Stimulated activated CD8-positive, alpha-beta memory T cell treated with anti-CD3 and anti-CD28 coated beads, Interleukin-4, amount 100 ng/mL, for 24 hours (primary cell): ENCODE results near the gene AGMO.

ENCODE experiments used
- DNase-seq: peaks from one replicate; pipeline ENCODE4 v3.0.0-alpha.2; 2020; ENCODE audit warnings: low read depth

The AGMO gene

DNA sequence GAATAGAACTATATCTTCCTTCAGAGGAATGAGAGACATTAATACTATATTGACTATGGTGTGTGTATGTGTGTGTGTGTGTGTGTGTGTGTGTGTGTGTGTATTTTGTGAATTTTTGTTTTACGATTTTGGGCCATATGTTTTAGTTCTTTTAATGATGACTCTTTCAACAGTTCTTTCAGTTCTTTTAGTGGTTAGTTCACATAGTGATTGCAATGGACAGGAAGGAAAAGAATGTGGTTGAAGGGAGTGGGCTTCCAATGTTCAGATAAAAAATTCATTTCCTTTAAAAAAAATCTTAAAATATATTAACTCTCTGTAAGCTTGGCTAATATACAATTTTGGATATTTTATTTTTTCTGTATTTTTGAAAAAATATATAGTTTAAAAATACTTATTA, 343.6 kb downstream of the AGMO start:
- no peak for DNase-seq

DNA sequence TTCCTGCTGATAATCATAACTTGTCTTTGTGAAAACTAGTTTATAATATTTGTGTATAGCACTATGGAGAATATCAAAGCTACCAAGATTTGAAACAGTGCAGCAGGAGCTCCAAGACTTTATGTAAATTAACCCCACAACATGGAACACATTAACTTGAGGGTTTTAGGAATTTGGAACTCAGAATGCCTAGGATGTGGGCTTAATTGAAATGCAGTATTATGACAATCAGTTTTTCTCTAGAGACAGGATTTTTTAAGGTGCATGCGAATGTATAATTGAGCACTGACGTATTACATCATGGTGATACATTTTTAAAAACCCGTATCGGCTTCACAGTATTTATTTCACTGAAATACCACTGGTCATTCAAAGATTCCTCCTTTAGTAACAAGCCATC, 346.2 kb downstream of the AGMO start:
- no peak for DNase-seq

DNA sequence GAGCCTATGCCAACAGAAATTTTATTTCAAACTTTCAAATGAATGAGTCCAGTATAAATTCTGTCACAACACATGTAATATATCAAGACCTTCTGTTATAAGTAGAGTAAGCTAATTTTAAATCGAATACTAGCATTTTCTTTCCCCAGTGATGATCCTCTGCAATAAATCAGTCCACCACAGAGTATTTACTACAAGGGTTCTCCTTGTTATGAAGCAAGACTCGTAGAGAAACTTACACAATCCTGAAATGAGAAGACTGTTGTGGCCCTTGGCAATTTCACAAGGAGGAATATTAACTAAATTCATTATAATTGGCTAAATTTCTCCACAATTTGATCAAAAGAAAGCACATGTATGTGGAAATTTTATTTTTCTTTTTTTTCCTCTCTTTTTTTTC, 346.8 kb downstream of the AGMO start:
- DNase-seq: no peak

DNA sequence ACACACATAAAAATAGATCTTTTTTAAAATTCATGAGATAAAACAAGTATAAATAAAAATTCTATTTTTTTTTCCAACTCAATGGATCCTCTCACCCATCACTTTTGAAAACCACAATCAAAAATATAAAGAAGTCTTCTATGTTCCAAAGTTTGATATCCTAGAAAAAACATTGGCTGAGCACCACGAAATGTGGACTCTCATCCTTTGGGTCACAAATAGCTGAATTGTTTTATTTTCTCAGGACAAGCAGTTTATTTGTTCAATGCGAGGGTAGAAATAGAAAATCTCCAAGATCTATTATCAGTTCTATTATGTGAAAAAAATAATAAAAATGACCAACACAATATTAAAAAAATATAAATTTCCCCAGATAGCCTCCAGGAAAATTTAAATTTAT, 348.7 kb downstream of the AGMO start:
- DNase-seq: no peak

DNA sequence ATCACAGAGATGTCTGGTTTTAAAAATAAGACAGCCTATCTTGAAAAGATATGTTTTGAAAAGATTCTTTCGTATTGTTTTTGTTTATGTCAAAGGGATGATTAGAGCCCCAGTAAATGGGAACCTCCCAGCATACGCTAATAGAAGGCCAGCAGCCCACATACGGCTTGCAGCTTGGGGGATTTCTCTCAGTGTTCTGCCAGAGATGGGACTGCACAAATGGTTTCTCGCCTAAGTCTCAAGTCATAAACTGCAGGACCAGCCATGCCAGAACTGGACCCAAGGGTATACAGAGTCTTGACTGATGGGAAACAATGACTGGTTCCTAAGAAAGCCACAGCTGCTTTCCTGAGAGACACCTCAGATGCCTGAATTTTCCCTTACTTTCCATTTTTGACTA, 352.4 kb downstream of the AGMO start:
- DNase-seq: no peak

DNA sequence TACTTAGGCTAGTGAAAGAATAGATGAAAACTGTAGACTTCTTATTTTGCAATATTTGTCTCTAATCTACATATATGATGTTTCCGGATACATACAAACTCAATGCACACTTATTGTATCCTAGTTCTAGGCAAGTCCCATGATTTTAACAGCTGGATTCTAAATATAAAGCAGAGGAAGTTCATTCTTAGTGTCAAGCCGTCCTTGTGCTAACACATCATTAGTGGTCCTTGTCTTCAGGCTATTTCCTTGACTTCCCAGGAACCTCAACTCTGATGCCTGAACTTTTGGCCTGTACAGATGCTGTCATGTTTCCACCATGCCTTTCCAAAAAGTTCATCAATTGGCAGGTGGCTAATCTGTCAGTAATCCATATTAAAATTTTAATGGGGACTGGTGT, 357.4 kb downstream of the AGMO start:
- DNase-seq: no peak

DNA sequence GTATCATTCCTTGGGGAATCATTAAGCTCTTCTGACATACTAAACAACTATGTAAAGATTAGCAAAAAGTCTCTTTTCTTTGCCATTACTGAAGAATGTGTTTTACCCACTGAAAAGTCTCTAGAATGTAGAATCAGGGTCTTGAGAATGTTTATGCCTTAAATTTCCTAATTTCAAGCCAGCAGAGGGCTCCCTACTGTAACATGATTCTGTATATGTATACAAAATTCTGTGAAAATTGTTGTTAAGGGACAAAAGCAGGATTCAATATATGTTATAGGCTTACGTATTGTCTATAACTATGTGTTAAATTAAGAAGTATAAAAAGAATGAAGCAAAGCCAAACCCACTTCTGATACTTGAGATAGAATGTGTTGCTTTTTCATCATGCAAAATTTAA, 362.3 kb downstream of the AGMO start:
- DNase-seq: no peak

DNA sequence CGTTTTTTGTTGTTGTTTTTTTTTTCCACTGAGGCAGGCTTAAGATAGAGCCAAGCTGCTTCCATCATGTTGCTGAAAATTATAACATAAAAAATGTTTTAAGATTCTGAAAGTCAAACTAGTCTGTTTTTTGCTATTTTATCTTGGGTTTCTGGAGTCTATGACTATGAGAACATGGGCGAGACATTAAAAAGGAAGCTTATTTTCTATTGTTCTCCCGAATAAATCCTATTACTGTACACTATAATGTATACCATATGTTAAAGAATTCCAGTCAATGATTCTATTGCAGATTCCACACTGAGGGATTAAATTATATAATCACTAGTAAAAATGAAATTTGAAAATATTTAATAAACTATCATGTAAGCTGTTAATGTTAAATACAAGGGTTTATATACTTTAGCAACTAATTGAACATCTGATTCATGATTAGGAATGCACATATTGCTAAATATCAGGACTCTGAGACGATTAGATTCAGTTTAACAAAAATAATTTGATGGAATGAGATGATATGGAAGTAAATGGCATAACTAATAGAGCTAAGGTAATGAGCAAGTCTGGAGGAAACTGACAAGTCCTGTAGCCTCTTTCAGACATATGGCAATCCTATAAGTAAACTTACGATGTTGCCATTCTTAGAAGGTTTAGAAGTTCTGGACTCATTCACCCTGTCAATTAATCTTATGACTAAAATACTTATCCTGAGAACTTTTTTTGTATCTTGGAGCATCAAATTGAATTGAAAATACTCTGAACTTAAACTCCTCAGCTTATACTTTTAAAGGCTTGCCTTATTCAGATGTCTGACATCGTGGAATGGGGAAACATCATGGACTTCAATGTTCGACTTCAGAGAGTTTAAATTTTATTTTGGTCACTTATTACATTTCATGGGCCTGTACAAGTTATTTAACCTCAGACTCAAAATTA, 364.5 kb downstream of the AGMO start:
- no peak for DNase-seq

DNA sequence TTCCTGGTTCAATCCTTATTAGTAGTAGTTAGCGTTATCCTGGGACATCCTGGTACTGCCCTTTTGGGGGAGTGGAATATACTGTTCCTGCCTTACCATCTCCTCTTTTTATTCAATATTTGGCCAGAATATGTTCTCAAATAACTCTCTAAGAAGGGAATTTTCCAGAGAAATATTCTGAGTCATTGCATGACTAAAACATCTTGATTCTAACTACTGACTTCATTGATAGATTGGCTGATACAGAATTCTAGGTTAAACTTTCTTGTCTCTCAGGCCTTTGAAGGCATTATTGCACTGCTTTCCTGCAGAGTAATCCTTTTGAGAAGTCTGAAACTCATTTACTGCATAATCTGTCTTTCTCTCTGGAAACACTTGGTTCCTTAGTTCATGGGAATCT, 383.8 kb downstream of the AGMO start:
- no peak for DNase-seq

DNA sequence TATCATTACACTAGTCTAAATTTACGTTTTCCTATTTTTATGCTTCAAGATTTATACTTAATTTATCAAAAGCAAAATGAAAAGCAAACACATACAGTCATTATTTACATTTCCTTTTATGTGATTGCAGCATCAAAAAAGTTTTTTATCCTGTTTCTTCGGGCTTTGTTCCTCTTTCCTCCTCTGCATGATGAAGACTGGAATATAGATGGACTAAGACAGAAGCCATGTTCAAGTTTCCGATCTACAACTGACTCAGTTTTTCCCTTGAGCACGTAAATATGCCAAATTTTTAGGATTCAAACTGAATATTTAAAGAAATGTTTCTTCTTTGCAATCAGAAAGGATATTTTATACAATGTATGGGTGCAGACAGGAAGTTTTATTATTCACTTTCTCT, 385.7 kb downstream of the AGMO start:
- DNase-seq: no peak

DNA sequence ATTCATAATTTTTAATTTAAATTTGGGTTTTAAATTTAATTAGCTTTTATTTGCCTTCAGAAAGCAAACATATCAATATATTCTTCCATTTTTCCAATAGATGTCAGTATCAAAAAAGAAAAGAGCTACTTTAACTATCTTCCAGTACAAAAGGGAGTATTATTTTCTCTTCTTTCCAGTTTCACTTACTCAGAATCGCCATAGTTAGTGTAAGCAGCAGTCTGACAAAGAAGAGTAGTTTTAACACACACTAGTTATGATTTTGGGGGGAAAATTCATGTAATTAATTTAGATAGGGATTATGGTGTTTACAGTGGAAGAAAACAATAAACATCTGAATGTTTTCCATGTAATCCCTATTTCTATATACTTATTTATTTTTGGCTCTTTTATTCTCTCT, 386.7 kb downstream of the AGMO start:
- no peak for DNase-seq

DNA sequence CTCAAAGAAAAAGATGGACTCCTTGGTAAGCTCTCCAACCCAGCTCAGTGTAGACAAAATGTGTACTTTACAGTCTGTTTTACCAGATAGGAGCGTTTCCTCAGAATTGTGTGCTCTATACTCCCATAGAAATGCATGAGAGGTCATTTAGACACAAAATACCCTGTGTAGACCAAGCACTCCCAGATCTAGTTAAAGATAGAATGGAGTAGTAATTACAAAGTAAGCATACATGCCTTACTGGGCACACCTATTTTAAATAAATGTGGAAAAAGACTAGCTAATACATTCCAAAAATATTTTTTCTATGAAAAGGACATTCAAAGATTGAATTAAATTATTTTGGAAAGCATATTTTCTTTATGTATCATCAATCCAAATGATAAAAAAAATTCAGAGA, 387.3 kb downstream of the AGMO start:
- no peak for DNase-seq

DNA sequence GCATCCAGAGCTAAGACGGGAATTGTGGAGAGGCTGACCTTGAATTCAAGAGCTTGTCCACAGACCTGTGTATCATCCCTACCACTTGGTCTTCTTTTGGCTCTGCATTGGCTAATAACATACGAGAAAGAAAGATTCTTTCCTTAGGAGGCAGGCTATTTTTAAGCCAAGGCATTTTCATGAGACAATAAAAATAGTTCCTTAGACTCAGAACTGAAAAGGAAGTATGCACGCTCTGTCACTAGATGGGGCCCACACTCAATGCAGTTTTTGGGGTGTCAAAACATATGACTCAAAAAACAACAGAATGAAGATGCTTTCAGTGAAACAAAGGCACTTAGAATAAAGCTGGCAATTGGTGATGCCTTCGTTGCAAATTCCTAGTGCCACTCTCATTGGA, 393.3 kb downstream of the AGMO start:
- DNase-seq: no peak

DNA sequence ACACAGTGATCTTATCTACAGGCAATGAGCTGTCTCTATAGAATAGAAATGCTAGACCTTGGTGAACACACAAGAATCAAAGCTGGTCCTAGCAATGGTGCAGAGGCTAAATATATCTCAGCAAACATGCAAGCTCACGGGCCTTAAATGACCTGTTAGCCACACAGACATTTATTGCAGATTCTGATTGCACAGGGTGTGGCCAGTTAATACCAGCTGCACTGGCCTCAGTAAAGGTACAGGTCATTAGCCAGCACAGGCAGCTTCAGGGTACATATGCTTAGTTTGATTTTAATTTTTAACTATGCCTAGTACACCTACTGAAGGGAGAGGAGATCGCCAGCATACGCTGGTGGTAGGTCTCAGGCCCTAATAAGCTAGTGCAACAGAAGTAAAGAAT, 393.9 kb downstream of the AGMO start:
- DNase-seq: no peak

DNA sequence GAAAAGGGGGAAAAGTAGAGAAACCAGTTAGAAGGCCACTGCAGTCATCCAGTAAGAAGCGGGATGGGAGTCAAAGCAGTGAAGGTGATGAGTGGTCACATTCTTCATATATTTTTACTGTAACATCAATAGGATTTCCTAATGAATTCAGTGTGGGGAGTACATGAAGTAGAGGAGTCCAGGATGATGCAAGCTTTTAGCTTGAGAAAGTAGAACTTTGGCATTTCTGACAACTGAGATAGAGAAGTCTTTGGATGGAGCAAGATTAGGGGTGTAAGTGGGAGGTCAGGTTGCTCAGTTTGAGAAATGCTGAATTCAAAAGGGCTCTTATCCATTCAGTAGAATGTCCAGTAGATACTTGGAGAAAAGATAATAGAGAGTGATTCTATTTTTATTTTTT, 395.2 kb downstream of the AGMO start:
- DNase-seq: no peak

DNA sequence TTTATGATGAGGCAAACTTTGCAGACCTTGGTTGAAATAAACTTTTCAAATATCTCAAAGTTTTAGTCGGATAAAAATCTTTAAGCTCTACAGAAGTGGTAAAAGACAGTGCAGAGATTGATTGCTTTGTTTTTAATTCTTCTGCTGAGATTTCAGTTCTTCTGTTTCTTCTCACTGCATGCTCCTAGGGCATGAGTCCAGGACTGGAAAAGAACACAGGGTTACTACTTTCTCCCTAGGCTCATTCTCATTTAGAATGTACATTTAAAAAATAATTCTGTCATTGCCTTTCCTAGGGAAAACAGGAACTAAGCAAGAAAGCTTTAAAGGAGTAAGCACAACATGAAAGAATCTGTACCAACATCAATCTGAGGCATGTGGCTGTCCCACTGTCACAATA, 402.6 kb downstream of the AGMO start:
- DNase-seq: no peak

DNA sequence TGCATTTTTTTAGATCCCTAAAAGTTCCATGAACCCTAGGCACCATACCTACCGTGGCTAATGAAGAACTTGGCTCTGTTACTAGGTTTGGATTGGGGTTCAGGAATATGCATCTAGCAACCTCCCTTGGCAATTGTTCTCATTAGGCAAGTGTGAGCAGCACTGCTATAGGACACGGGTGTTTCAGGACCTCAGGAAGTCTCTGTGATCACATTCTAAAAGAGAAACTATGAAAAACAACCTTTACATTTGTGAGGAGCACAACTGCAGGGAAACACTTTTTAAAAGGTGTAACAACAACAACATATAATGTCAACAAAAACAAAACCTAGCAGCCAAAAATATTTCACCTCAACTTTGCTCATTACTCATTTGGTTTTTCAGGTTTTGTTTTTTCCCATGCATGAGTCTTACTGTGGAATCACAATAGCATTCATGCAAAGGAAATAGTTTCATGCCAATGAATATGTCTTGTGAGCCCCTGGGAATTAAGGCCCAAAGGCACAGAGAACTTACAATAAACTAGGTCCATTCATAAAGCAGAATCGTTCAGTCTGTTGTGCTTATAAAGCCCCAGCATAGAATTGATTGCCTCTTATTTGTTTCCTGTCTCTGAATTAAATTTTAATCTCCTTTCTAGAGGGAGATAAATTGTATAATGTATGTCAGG, 403.5 kb downstream of the AGMO start:
- no peak for DNase-seq
